H1 (cell line): ENCODE measurements around the gene TXK.
"Not testable (repeated sequence)": the region's sequence is repeated elsewhere in the genome, so short reads cannot be mapped to it uniquely, and the experiment has no call there.

Source experiments
- CHD1 ChIP-seq: IDR thresholded peaks from 2 replicates; pipeline ENCODE4 v1.6.1; 2012; ENCODE audit warnings: low read depth, low read length, improper control_type of control experiment
- CTCF ChIP-seq, 3 experiments: IDR thresholded peaks; 1 replicate in 2 of 3; 2 replicates in 1 of 3; pipeline versions ENCODE4 v1.5.1 to v1.6.1; 2011; ENCODE audit warnings: low read length in 3 of 3, mild to moderate bottlenecking in 3 of 3, inconsistent platforms in 2 of 3, low read depth in 1 of 3, moderate library complexity in 1 of 3; ENCODE audit not compliant: insufficient read depth in 1 of 3; ENCODE audit errors: control extremely low read depth in 1 of 3
- EZH2 ChIP-seq: fragments of 200-600 bp; sonication (generic); IDR thresholded peaks from 2 replicates; pipeline ENCODE4 v1.7.1; 2012; ENCODE audit warnings: low read depth, mild to moderate bottlenecking, moderate library complexity, low read length, inconsistent platforms; ENCODE audit not compliant: severe bottlenecking
- HDAC2 ChIP-seq, 2 experiments: fragments of 300-600 bp in 1 of 2; sonication (generic) in 1 of 2; IDR thresholded peaks; 2 replicates each; pipeline ENCODE4 v1.6.1; 2011 to 2012; ENCODE audit warnings: low read depth in 2 of 2, low read length in 2 of 2, mild to moderate bottlenecking in 2 of 2, moderate library complexity in 2 of 2, borderline replicate concordance in 1 of 2, inconsistent platforms in 1 of 2
- POLR2A ChIP-seq, 2 experiments: IDR thresholded peaks; 1 replicate in 1 of 2; 2 replicates in 1 of 2; pipeline ENCODE4 v1.6.1; 2011; ENCODE audit warnings: low read depth in 2 of 2, low read length in 2 of 2, mild to moderate bottlenecking in 2 of 2; ENCODE audit errors: control extremely low read depth in 1 of 2
- POU5F1 ChIP-seq: IDR thresholded peaks from 2 replicates; pipeline ENCODE4 v1.6.1; 2011; ENCODE audit warnings: low read depth, mild to moderate bottlenecking, low read length, moderate library complexity

GRCh38 chr4:48164561-48164960 is 30.5 kb upstream of the TXK start:
- TF ChIP-seq POLR2A (IDR thresholded peaks at IDR 0.05; ENCODE audit: control extremely low read depth in 1 of 2, low read depth in 2 of 2, low read length in 2 of 2); CTCF (IDR thresholded peaks at IDR 0.05; ENCODE audit: control extremely low read depth in 1 of 3, insufficient read depth in 1 of 3, low read depth in 1 of 3, low read length in 3 of 3); EZH2; HDAC2 (IDR thresholded peaks at IDR 0.05; ENCODE audit: borderline replicate concordance in 1 of 2, low read depth in 2 of 2, low read length in 2 of 2); POU5F1; CHD1: not testable (repeated sequence)
